GM23338 (cell line): ENCODE measurements around the gene CCDC150. TPM values are rescaled to one million over a fixed set of nuclear protein-coding genes. Genes with fewer than 3 reads are reported as not detected.

ENCODE experiments used
- ATAC-seq: fragments of 200-7000 bp; cut with Tn5 transposase; 3 replicates; pipeline ENCODE4 v1.9.1; 2020
- DNase-seq: peaks from one replicate; pipeline ENCODE4 v3.0.0-alpha.2; 2015; ENCODE audit warnings: low spot score
- H2AFZ ChIP-seq: fragments of 200-600 bp; sonication (generic); 2 replicates; pipeline ENCODE4 v1.8.0; 2016; ENCODE audit warnings: antibody characterized with exemption, mild to moderate bottlenecking, moderate library complexity
- H3F3A ChIP-seq: fragments of 200-600 bp; sonication (generic); replicated peaks from 2 replicates; pipeline ENCODE4 v1.8.0; 2017; ENCODE audit warnings: antibody characterized with exemption, mixed run types, low read depth
- H3K27ac ChIP-seq: fragments of 200-600 bp; sonication (generic); 2 replicates; pipeline ENCODE4 v1.6.1; 2016; ENCODE audit warnings: low read depth
- H3K27me3 ChIP-seq: fragments of 200-600 bp; sonication (generic); 2 replicates; pipeline ENCODE4 v1.8.0; 2016; ENCODE audit warnings: mild to moderate bottlenecking, mixed run types, moderate library complexity; ENCODE audit not compliant: insufficient read depth
- H3K36me3 ChIP-seq: fragments of 200-600 bp; sonication (generic); 2 replicates; pipeline ENCODE4 v1.8.0; 2016; ENCODE audit warnings: mild to moderate bottlenecking; ENCODE audit not compliant: insufficient read depth
- H3K4me1 ChIP-seq: fragments of 200-600 bp; sonication (generic); 2 replicates; pipeline ENCODE4 v1.8.0; 2016; ENCODE audit warnings: mild to moderate bottlenecking, moderate library complexity; ENCODE audit not compliant: insufficient read depth
- H3K4me2 ChIP-seq: fragments of 200-600 bp; sonication (generic); 2 replicates; pipeline ENCODE4 v1.7.1; 2017; ENCODE audit warnings: mixed run types
- H3K4me3 ChIP-seq: fragments of 200-600 bp; sonication (generic); 2 replicates; pipeline ENCODE4 v1.6.1; 2016; ENCODE audit warnings: mixed run types
- H3K79me2 ChIP-seq: fragments of 200-600 bp; sonication (generic); replicated peaks from 2 replicates; pipeline ENCODE4 v1.8.0; 2017; ENCODE audit warnings: mild to moderate bottlenecking; ENCODE audit not compliant: insufficient read depth
- H3K9me2 ChIP-seq: fragments of 200-600 bp; sonication (generic); 2 replicates; pipeline ENCODE4 v1.8.0; 2017; ENCODE audit not compliant: insufficient read depth
- H4K20me1 ChIP-seq: fragments of 200-600 bp; sonication (generic); replicated peaks from 2 replicates; pipeline ENCODE4 v1.8.0; 2017; ENCODE audit warnings: mild to moderate bottlenecking; ENCODE audit not compliant: insufficient read depth
- H3K27ac Mint-ChIP-seq: 2 replicates; pipeline ENCODE4 v1.8.0; 2020; ENCODE audit warnings: inconsistent platforms, mild to moderate bottlenecking, moderate library complexity, mixed read lengths
- H3K27me3 Mint-ChIP-seq: 3 replicates; pipeline ENCODE4 v1.8.0; 2022; ENCODE audit warnings: low read depth, mild to moderate bottlenecking, moderate library complexity, mixed read lengths, inconsistent platforms; ENCODE audit not compliant: insufficient read depth, poor library complexity
- H3K36me3 Mint-ChIP-seq: 3 replicates; pipeline ENCODE4 v1.8.0; 2021; ENCODE audit warnings: low read depth, mild to moderate bottlenecking, inconsistent platforms, moderate library complexity, mixed read lengths
- H3K4me1 Mint-ChIP-seq: 3 replicates; pipeline ENCODE4 v1.8.0; 2020; ENCODE audit warnings: mild to moderate bottlenecking, inconsistent platforms, mixed read lengths
- H3K4me3 Mint-ChIP-seq: 3 replicates; pipeline ENCODE4 v1.8.0; 2021; ENCODE audit warnings: moderate library complexity, mild to moderate bottlenecking, inconsistent platforms, mixed read lengths
- H3K9me3 Mint-ChIP-seq: 3 replicates; pipeline ENCODE4 v1.8.0; 2020; ENCODE audit warnings: moderate library complexity, mild to moderate bottlenecking, inconsistent platforms, mixed read lengths
- CREB1 ChIP-seq: fragments of 250-450 bp; sonication (Bioruptor Pico); IDR thresholded peaks from 2 replicates; pipeline ENCODE4 v1.5.0; 2020; ENCODE audit warnings: low read depth, mild to moderate bottlenecking, moderate library complexity
- CTCF ChIP-seq, 2 experiments: fragments of 200-600 bp in 1 of 2; sonication (generic) in 1 of 2; conservative IDR thresholded peaks; 2 replicates each; pipeline versions ENCODE4 v1.5.1 to v1.6.1; 2016 to 2017; ENCODE audit warnings: antibody characterized with exemption in 2 of 2, low read depth in 2 of 2, mild to moderate bottlenecking in 2 of 2, moderate library complexity in 1 of 2
- ETS1 ChIP-seq: IDR thresholded peaks from 2 replicates; pipeline ENCODE4 v1.6.1; 2016; ENCODE audit warnings: antibody characterized with exemption
- EZH2 ChIP-seq: fragments of 200-600 bp; sonication (generic); IDR thresholded peaks from one replicate; pipeline ENCODE4 v1.8.0; 2017; ENCODE audit warnings: antibody characterized with exemption, mild to moderate bottlenecking, low read depth; ENCODE audit not compliant: unreplicated experiment
- JUNB ChIP-seq: IDR thresholded peaks from one replicate; pipeline ENCODE4 v1.6.1; 2016; ENCODE audit warnings: antibody characterized with exemption; ENCODE audit not compliant: unreplicated experiment
- NANOG ChIP-seq: IDR thresholded peaks from 2 replicates; pipeline ENCODE4 v1.6.1; 2016; ENCODE audit warnings: antibody characterized with exemption, borderline replicate concordance
- POLR2AphosphoS5 ChIP-seq: IDR thresholded peaks from 2 replicates; pipeline ENCODE4 v1.6.1; 2016; ENCODE audit warnings: antibody characterized with exemption, low read depth
- REST ChIP-seq: IDR thresholded peaks from one replicate; pipeline ENCODE4 v1.6.1; 2018; ENCODE audit warnings: antibody characterized with exemption; ENCODE audit not compliant: unreplicated experiment
- STAT1 ChIP-seq: IDR thresholded peaks from one replicate; pipeline ENCODE4 v1.6.1; 2016; ENCODE audit warnings: antibody characterized with exemption; ENCODE audit not compliant: unreplicated experiment
- ZNF114 ChIP-seq: fragments of 250-450 bp; sonication (Bioruptor Pico); IDR thresholded peaks from 2 replicates; pipeline ENCODE4 v1.5.0; 2020; ENCODE audit warnings: mild to moderate bottlenecking, moderate library complexity
- ZNF331 ChIP-seq: fragments of 250-450 bp; sonication (Bioruptor Pico); IDR thresholded peaks from 2 replicates; pipeline ENCODE4 v1.5.0; 2020; ENCODE audit warnings: low read depth, mild to moderate bottlenecking, moderate library complexity
- ZNF462 ChIP-seq: fragments of 250-450 bp; sonication (Bioruptor Pico); IDR thresholded peaks from 2 replicates; pipeline ENCODE4 v1.5.0; 2020; ENCODE audit warnings: mild to moderate bottlenecking, moderate library complexity
- polyA plus RNA-seq: library from polyadenylated mRNA; unstranded; fragments of >200 nt; fragmentation: Nextera tagmentation; extraction: Ambion mirVana; gene quantifications from 2 replicates; pipeline ENCODE4 v1.2.1, GENCODE V29; 2016
- total RNA-seq: library from RNA; depleted of rRNA; stranded (reverse); fragments of >200 nt; shearing (Covaris generic); gene quantifications from 2 replicates; pipeline ENCODE4 v1.2.3, GENCODE V29; 2014

CCDC150 gene
- total and polyA plus RNA-seq, 2 experiments from 2014 or later, result 56.3 to 68.3 TPM

GRCh38 chr2:196748123-196748522, 108.6 kb downstream of the CCDC150 start:
- DNase-seq, result no peak
- Histone ChIP-seq H3K27me3 (no peaks in the 10 kb centered on the region), H2AFZ (no peak overlapping the region), H3F3A (no peaks in the 10 kb centered on the region), H3K4me2 (no peak overlapping the region), H3K36me3 (no peaks in the 10 kb centered on the region), H3K79me2 (no peaks in the 10 kb centered on the region), H3K27ac (no peak overlapping the region), H3K4me3 (no peak overlapping the region), H3K9me2 (0 out of 2 replicates have a peak, but pooled peaks cover 2% of the 10 kb centered on the region), H4K20me1 (peaks cover 5% of the 10 kb centered on the region; the same call in 1 of the 2 replicates), H3K4me1 (peaks cover 4% of the 10 kb centered on the region; the same call in 1 of the 2 replicates)
- Mint-ChIP-seq H3K4me3 (no peak overlapping the region), H3K27me3 (no peaks in the 10 kb centered on the region), H3K27ac (no peak overlapping the region), H3K9me3 (no peaks in the 10 kb centered on the region), H3K36me3 (peaks cover 16% of the 10 kb centered on the region), H3K4me1 (peaks cover 5% of the 10 kb centered on the region; the same call in 2 of the 3 replicates)
- no peak for TF ChIP-seq ETS1
- no peak for TF ChIP-seq ZNF331 (CRISPR knock-in tag)
- no peak for TF ChIP-seq POLR2AphosphoS5
- no peak for TF ChIP-seq CTCF (conservative IDR thresholded peaks at IDR 0.05; ENCODE audit: low read depth in 2 of 2)
- no peak for TF ChIP-seq ZNF114 (CRISPR knock-in tag)
- no peak for TF ChIP-seq JUNB
- no peak for TF ChIP-seq CREB1 (CRISPR knock-in tag)
- TF ChIP-seq STAT1, result no peak
- no peak for TF ChIP-seq NANOG
- no peak for TF ChIP-seq REST
- no peak for TF ChIP-seq EZH2
- no peak for TF ChIP-seq ZNF462 (CRISPR knock-in tag)
- no peak for ATAC-seq
